HG03280 (cell line): ENCODE measurements around the gene FCN2.

Source experiments
- ATAC-seq: cut with Tn5 transposase; IDR thresholded peaks from one replicate; pipeline ENCODE4 v1.9.1; 2021; ENCODE audit warnings: mild to moderate bottlenecking, moderate library complexity; ENCODE audit not compliant: unreplicated experiment

Gene FCN2

DNA sequence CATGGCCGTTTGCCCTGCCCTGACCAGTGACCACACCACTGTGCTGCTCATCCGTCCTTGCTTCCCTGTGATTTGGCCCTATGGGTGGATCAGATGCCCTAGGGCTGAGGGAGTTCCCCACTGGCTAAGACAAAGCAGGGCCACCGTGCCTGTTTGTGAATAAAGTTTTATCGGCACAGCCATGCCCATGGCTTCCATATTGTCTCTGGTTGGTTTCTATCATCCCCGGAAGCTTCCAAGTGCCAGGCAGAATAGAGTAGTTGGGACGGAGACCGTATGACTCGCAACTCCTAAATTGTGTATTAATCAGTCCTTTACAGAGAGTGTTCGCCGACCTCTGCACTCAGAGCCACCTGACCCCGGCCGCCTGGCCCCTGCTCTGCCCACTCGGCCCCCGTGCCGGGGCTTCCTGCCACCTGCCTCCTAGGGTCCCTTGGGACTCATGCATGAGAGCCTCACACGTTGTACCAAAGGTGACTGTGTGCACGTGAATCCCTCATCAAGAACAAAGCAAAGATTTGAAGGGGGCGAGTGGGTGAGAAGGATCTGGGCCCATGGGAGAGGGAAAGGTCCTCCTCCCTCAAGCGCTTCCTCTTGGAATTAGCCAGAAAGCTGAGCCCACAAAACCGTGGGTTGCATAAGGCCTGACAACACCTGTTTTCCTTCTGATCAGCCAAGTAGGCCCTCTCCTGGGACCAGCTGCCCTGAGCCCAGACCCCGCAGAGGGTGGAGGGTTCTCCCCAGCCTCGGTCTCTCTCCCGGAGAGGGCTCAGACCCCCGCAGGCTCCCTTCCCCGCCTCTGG, 11.7 kb upstream of the FCN2 start:
- ATAC-seq, result no peak

DNA sequence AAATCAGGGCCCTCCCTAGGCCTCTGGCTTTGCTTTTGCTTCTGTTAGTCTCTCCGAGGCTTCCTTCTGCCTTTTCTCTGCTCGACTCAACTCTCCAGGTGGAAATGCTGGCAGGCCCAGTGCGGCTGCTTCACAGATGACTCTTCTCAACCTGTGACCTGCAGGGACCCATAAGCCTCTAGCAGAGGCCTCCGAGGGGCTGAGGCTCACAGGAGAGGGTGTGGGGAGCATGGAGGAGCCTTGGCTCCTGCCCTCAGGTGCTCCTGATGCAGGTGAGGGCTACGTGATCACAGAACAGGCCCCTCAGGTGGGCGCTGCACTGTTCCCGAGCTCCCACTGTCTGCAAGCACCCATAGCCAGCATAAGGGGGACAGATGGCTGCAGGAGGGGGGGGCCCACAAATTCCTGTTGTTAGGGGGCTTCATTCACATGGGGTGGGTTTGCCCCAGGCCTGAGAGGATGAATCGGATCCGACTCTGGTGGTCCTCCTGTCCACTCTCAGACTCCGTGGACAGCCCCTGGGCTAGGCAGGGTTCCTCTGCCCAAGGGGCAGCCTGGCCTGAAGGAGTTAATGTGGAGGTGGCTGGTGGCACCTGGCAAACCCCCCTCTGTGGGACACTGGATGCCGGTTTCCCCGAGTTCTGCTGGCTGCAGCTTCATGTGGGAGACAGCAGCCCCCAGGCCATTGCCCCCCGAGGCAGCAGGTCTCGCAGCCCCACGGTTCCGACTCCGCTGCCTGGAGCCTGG, 10.9 kb upstream of the FCN2 start:
- no peak for ATAC-seq

DNA sequence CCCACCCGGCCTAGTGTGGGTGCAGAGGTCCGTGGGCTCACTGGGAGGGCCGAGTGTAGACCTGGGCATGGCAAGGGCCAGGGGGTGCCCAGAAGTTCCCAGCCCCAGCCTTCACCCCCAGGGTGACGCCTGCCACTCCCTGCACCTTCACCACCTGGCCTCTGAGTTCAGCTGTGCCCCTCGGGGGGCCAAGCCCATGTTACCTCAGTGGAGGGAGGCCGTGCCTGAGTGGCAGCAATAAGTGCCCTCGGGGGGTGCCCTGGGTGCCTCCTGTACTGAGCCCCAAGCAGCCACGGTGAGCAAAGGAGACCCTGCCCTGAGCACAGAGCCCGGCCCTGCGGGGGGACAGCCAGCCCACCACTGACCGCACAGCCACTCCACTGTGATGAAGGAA, 10.3 kb upstream of the FCN2 start:
- no peak for ATAC-seq

DNA sequence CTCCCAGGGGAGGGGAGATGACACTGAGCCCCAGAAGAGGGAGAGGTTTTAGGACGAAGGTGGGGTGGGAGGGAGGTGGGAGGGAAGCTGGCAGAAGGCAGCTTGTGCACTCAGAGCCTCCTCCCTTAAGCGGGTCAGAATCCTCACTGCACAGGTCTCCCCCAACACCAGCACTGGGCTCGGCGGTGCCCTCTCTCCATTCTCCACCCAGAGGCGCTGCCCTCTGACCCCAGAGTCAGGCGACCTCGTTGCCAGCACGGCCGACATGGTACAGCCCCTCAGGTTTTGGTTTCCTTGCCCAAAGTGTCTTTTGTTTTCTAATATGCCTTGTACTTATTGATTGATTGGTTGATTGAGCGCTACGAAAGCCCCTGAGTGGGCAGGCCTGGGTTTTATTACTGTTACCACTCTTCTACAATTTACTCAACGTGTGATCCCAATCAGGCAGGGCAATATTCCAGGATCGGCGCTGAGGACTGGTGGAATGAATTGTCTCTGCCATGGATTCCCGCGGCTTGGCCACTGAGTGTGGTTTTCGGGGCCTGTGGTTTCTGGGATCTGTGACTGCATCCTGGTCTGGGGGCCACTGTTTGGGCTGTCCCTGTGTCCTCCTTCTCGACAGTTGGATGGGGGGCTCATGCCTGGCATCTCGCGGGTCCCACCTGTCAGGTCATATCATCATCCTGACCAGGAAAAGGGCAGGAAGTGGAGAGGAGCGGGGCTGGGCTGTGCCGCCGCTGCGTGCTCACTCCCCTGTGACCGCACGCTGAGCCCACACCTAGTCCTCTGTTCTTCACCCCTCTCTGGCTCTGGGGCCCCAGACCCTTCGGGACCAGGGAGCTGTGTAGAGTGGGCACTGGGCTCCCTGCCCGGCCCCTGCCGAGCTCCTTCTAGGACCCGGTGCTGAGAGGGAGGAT, 9.6 kb upstream of the FCN2 start:
- ATAC-seq, result no peak

DNA sequence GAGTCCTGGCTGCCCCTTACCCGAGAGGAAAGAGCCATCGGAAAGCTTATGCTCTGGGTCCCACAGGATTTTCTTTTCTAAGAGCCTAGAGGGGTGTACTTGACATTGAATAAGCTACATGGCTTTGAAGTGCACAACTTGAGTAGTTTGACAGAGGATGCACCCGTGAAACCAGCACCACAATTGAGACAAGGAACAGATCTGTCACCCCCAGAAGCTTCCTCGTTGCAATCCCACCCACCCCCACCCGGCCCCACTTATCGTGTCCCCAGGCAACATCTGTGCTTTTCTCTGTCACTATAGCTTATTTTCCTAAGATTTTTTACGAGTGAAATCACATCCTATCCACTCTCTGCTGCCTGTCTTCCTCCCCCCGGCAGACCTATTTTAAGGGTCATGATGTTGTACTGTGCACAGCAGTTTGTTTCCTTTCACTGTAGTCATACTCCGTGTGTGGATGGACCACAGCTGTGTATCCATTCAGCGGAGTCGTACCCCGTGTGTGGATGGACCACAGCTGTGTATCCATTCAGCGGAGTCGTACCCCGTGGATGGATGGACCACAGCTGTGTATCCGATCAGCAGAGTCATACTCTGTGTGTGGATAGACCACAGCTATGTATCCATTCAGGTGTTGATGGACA, 8.8 kb upstream of the FCN2 start:
- no peak for ATAC-seq

DNA sequence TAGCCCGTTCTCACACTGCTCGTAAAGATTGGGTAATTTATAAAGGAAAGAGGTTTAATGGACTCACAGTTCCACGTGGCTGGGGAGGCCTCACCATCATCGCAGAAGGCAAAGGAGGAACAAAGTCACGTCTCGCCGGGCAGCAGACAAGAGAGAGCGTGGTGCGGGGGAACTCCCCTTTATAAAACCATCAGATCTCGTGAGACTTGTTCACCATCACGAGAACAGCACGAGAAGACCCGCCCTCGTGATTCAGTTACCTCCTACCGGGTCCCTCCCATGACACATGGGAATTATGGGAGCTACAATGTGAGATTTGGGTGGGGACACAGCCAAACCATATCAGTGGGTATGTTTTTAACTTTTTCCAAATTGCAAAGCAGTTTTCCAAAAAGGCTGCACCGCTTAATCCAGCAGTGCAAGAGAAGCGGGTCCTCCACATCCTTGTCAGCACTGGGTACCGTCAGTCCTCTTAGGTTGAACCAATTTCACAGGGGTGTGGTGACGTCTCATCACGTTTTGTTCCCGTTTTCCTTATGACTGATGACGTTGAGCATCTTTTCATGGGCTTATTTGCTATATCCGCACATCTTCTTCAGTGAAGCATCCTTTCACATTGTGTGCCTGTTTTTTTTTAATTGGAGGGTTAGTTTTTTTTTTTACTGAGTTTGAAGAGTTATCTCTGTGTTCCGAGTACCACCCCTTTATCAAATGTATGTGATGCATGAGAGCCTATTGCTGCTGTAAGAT, 8.0 kb upstream of the FCN2 start:
- ATAC-seq, result no peak

DNA sequence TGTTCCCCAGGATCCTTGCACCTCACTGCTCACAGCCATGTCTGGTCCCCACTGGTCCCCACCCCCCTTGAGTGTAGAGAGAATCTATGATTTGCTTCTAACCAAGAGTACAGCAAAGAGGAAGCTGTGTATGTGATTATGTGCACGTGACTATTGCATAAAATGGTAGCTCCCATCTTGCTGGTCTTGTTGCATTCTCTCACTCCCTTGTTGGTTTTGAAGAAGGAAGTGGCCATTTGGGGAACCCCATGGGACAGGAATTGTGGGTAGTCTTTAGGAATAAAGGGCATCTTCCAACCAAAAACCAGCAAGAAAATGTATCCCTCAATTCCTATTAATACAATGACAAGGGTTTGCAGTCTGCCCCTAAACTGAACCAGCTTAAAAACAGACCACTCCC, 5.2 kb upstream of the FCN2 start:
- ATAC-seq, result no peak

DNA sequence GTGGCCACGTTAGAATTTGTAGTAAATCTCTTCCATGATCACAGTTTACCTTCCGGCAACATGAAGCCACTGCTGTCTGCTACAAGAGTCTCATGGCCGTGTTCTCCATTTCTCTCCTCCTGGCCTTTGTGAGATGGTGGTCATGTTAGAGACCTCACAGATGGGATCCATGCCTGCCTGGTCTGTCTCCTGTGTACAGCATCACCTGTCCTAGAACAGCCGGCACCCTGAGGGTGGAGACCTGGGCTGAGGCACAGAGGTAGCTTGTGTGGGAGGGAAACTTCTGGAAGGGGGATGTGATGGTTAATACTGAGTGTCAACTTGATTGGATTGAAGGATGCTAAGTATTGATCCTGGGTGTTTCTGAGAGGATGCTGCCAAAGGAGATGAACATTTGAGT, 3.1 kb upstream of the FCN2 start:
- ATAC-seq, result no peak

DNA sequence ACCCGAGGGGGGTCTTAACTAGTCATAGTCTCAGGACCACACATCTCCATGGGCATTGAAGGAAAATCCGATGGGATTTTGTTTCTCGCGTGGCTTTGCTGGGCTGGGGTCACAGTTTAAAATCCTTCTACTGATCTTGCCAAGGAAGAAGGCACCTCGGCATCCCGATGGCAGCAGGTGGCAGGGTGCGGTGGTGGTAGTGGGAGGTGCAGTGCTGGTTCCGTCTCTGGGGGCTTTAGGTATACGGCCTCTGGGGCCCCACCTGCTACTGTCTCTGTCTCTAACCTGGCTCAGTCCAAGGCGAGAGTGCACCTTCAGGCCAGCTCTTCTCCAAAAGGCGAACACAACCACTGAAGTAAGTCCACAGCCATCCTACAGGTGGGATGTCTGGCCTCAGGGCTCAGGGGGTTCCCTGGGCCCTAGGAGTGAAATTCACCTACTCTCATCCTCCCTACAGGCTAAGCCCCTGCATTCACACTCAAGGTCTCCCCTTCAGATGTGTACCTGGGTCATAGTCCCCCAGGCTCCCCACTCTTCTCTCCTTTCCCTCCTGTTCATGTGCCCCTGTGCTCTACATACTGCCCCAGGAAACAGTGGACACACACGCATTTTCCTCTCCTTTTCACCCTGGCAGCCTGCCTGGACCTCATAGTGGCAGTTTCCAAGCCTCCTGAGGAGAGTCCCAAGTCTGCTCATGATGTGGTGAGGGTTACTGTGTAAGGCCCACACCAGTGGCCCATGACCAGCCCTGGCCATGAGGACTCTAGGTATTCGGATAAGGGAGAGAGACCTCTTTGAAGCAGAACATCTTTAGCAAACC, 736 bp upstream of the FCN2 start:
- no peak for ATAC-seq

DNA sequence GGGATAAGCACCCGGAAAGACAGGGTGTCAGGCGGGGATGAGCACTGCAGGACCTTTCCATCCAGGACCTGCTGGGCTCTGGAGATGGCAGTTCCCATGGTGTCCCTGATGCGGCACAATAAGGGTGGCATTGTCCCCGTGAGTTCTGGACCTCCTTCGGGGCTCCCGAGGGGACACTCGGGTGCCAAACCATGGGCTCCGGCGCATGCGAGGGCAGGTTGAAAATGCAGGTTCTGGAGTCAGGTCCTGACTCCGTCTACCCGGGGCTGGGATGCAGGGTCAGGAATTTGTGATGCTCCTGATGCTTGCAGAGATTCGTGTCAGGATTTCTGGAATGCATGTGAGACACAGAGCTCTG, 682 bp downstream of the FCN2 start:
- no peak for ATAC-seq

DNA sequence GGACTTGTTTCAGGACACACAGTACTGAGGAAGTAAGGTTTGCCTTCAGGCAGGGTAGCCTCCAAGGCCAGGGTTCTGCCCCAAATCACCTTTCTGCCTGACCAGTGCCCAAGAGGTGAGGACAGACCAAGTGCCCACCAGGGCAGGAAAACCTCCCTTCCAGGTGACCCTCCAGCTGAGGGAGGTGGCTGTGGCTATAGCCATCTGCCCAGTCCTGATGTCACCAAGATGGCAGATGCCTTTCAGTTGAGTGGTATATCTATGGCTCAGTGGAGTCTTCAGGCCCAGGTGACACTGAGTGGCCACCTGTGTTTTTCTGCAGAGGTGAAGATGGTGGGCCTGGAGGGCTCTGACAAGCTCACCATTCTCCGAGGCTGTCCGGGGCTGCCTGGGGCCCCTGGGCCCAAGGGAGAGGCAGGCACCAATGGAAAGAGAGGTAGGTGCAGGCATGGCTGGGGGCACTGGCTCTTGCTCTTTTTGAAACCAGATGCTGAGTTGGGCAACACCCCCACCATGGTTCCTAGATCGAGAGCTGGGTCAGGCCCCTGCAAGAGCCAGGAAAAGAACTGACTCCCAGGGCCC, 1.7 kb downstream of the FCN2 start:
- ATAC-seq, result no peak

DNA sequence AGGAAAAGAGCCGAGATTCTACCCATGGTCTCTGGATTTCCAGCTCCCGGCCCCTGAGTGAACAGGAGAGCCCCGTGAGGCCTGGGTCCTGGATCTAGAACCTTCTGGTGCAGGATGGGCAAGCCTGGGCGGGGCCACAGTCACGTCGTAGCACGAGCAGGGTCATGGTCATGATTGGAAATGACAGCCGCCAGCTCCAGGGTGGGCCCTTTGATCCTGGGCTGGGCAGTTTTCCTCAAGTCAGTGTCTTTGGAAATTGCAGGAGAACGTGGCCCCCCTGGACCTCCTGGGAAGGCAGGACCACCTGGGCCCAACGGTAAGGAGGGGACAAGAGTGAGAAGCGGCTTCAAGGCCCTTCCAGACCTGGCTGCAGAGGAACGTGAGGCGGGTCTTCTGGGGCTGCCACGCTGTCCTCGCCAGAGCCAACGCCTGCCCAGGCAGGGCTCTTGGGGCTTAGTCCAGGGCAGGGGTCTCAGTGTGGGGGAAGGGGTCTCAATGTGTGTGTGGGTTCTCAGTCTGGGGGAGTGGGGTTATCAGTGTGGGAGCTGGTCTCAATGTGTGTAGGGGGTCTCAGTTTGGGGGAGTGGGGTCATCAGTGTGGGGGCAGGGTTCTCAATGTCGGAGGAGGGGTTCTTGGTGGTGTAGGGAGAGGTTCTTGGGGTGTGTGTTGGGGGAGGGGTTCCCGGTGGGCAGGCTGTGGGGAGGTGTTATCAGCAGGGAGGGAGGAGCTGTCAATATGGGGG, 2.6 kb downstream of the FCN2 start:
- ATAC-seq, result no peak

DNA sequence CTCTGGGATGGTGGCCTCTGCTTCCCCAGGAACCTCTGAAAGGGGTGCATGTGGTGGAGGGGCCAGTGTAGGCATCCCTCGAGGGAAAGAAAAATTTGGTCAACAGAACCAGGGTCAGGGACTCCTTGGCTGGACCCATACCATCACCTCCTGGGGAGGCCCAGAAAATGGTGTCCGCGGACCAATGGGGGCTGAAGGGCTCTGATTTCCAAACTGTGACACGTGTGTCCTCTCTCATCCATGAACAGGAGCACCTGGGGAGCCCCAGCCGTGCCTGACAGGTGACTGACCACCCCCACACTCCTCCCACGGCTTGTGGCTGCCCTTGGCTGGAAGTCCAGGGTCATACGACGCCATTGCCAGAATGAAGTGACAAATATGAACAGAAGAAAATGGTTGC, 3.9 kb downstream of the FCN2 start:
- ATAC-seq, result no peak

DNA sequence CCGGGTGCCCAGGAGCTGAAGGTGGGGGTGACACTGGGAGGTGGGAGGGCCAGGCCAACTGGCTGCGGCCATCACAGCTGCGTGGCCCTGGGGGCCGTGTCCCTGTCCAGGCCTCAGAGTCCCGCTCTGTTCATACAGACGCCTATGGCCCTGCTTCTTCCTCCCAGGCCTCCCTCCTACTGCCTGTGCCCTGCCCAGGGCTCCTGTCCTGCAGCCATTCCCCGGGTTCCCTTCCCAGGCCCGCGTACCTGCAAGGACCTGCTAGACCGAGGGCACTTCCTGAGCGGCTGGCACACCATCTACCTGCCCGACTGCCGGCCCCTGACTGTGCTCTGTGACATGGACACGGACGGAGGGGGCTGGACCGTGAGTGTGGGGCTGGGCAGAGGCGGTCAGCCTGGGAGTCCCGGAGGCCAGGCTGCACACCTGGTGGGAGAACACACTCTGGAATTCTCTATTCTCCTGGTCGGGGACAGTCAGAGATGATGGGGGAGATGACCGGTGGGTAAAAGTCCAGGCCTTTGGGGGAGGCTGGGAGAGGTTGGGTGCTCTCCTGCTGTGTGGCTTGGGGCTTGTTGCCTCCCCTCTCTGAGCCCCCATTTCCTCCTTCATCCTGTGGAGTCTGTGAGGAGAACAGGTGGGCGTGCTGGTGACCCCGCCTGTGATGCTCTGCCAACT, 4.5 kb downstream of the FCN2 start:
- no peak for ATAC-seq

DNA sequence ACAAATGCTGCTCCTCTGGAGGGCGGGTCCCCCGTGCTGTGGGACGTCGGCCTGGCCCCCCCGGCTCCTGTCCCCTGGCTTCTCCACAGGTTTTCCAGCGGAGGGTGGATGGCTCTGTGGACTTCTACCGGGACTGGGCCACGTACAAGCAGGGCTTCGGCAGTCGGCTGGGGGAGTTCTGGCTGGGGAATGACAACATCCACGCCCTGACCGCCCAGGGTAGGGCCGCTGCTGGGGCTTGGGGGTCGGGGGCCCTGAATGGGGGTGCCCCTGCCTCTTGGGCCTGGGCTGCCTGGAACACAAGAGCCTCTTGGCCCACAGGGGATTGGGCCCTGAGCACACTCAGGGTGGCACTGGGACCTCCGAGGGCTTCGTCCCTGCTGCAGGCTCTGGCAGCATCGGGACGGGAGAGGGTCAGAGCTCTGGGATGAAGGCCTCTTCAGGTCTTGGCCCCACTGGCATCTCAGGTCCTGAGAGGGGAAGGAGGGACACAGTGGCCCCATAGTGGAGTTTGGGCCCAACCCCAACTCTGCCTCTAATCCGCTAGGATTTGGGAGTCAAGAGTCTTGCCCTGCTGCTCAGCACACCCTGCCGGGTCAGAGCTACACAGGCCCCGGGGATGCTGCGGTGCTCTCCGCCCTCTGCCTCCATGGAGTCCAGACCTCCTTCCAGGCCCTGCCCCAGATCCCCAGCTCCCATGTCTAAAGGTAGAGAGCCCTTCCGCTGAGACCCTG, 5.2 kb downstream of the FCN2 start:
- ATAC-seq, result no peak

DNA sequence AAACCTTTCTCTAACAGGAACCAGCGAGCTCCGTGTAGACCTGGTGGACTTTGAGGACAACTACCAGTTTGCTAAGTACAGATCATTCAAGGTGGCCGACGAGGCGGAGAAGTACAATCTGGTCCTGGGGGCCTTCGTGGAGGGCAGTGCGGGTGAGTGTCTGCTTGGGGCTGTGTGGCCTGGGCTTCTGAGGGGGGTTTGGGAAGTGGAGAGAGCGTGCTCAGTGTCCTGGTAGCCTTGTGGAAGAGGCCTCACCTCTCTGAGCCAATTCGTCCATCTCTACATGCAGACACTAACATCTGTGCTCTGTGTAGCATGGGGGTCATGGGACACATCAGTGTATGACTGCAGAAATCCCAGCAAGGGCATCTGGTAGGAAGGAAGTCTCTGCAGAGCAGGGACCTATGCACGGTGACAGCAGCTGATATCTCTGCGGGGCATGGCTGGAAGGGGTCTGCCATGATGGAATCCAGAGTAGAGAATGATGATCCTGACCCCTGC, 5.9 kb downstream of the FCN2 start:
- no peak for ATAC-seq

DNA sequence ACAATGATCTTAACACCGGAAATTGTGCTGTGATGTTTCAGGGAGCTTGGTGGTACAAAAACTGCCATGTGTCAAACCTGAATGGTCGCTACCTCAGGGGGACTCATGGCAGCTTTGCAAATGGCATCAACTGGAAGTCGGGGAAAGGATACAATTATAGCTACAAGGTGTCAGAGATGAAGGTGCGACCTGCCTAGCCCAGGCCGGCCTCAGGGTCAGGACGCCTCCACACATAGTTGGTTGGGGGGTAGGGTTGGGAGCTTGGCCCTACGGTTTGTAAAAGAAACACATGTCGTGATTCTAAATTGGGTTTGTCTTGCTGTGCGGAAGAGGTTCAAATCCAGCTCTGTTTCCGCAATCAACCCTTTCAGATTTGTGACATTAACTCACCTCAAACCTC, 6.6 kb downstream of the FCN2 start:
- ATAC-seq, result no peak
